Testis (tissue), 2 donors: Measurements from ENCODE around the gene NHEJ1.

Experiments
- CTCF ChIP-seq, 3 experiments: fragments of 450-650 bp in 2 of 3; fragments of 200-600 bp in 1 of 3; sonication (generic) in 1 of 3; IDR thresholded peaks; one replicate each; pipeline ENCODE4 v1.5.1; 2016 to 2019; ENCODE audit warnings: antibody characterized with exemption in 3 of 3, mild to moderate bottlenecking in 2 of 3, moderate library complexity in 1 of 3
- POLR2A ChIP-seq: fragments of 450-650 bp; IDR thresholded peaks from one replicate; pipeline ENCODE4 v1.6.1; 2017; ENCODE audit warnings: antibody characterized with exemption, mild to moderate bottlenecking, moderate library complexity

GRCh38 chr2:219209236-219210195 is 48.9 kb upstream of the NHEJ1 start:
- TF ChIP-seq CTCF (IDR thresholded peaks at IDR 0.05) = no peak
- no peak for TF ChIP-seq POLR2A
